ENCODE measurements around the gene TTC28. TPM values are rescaled to one million over a fixed set of nuclear protein-coding genes. Genes with fewer than 3 reads are reported as not detected.
"Not testable (repeated sequence)": the region's sequence is repeated elsewhere in the genome, so short reads cannot be mapped to it uniquely, and the experiment has no call there.

The TTC28 gene
- total and polyA plus RNA-seq, 2 donors, result 15.9 to 81.9 TPM

- H3K4me3 ChIP-seq (ENCODE audit: low read depth, low read length), result no peak overlapping the region
- no peak for DNase-seq (ENCODE audit: extremely low spot score)
- 66% methylated on average over 1 of the region's 1 CpG for WGBS
- no peaks in the 10 kb centered on the region for H3K36me3 ChIP-seq (ENCODE audit: insufficient read depth)
- no peaks in the 10 kb centered on the region for H3K4me1 ChIP-seq (ENCODE audit: insufficient read depth)
- H3K27ac ChIP-seq (ENCODE audit: low read depth), result no peak overlapping the region
These were observed 215.5 kb downstream of the TTC28 start for GRCh38 chr22:28464127-28464526.

DNA sequence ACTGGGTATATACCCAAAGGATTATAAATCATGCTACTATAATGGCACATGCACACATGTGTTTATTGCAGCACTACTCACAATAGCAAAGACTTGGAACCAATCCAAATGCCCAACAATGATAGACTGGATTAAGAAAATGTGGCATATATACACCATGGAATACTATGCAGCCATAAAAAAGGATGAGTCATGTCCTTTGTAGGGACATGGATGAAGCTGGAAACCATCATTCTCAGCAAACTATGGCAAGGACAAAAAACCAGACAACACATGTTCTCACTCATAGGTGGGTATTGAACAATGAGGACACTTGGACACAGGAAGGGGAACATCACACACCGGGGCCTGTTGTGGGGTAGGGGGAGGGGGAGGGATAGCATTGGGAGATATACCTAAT lies 216.2 kb downstream of the TTC28 start:
- 94% methylated on average over 1 of the region's 1 CpG for WGBS
- DNase-seq (ENCODE audit: extremely low spot score); H3K36me3 ChIP-seq (ENCODE audit: insufficient read depth): not testable (repeated sequence)

GRCh38 chr22:28462901-28463300 lies 216.7 kb downstream of the TTC28 start:
- 97% methylated on average over 2 of the region's 2 CpGs for WGBS

More for the DNA sequence above, 216.2 kb downstream of the TTC28 start:
- H3K27ac ChIP-seq (ENCODE audit: low read depth); H3K4me3 ChIP-seq (ENCODE audit: low read depth, low read length); H3K4me1 ChIP-seq (ENCODE audit: insufficient read depth): not testable (repeated sequence)

DNA sequence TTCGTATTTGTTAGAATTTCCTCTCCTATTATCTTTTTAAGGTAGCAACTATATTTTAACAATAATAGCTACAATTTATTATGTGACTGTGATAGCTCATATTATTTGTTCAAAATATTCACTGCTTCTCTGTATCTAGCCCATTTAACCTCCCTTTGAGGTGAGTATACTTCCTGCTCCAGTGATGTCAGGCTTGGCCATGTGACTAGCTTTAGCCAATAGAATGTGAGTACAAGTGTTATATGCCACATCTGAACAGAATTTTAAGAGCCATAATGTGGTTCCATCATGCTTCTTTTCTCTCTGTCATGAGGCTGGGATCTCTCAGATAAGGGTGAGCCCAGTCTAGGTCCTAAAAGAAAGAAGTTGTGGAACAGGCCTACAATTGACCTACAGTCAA lies 217.6 kb downstream of the TTC28 start:
- DNase-seq (ENCODE audit: extremely low spot score), result no peak
- no peaks in the 10 kb centered on the region for H3K4me1 ChIP-seq (ENCODE audit: insufficient read depth)
- WGBS, result 98% methylated on average over 1 of the region's 1 CpG
- no peaks in the 10 kb centered on the region for H3K36me3 ChIP-seq (ENCODE audit: insufficient read depth)
- no peak overlapping the region for H3K4me3 ChIP-seq (ENCODE audit: low read depth, low read length)
- no peak overlapping the region for H3K27ac ChIP-seq (ENCODE audit: low read depth)

More at GRCh38 chr22:28462901-28463300, 216.7 kb downstream of the TTC28 start:
- Histone ChIP-seq H3K36me3 (ENCODE audit: insufficient read depth) (no peaks in the 10 kb centered on the region), H3K27ac (ENCODE audit: low read depth) (no peak overlapping the region), H3K4me1 (ENCODE audit: insufficient read depth) (no peaks in the 10 kb centered on the region), H3K4me3 (ENCODE audit: low read depth, low read length) (no peak overlapping the region)
- no peak for DNase-seq (ENCODE audit: extremely low spot score)

- DNase-seq (ENCODE audit: extremely low spot score), result no peak
- 71% methylated on average over 1 of the region's 1 CpG for WGBS
- no peaks in the 10 kb centered on the region for H3K4me1 ChIP-seq (ENCODE audit: insufficient read depth)
- no peaks in the 10 kb centered on the region for H3K36me3 ChIP-seq (ENCODE audit: insufficient read depth)
- H3K4me3 ChIP-seq (ENCODE audit: low read depth, low read length), result no peak overlapping the region
- H3K27ac ChIP-seq (ENCODE audit: low read depth), result no peak overlapping the region
These were observed 225.1 kb downstream of the TTC28 start for GRCh38 chr22:28454431-28455064.

GRCh38 chr22:28450109-28450508 lies 229.5 kb downstream of the TTC28 start:
- Histone ChIP-seq H3K36me3 (ENCODE audit: insufficient read depth) (no peaks in the 10 kb centered on the region), H3K4me3 (ENCODE audit: low read depth, low read length) (no peak overlapping the region), H3K27ac (ENCODE audit: low read depth) (no peak overlapping the region), H3K4me1 (ENCODE audit: insufficient read depth) (no peaks in the 10 kb centered on the region)
- no peak for DNase-seq (ENCODE audit: extremely low spot score)
- WGBS, result 45% methylated on average over 1 of the region's 1 CpG

- H3K36me3 ChIP-seq (ENCODE audit: insufficient read depth), result no peaks in the 10 kb centered on the region
- 90% methylated on average over 1 of the region's 1 CpG for WGBS
- H3K27ac ChIP-seq (ENCODE audit: low read depth), result no peak overlapping the region
- H3K4me1 ChIP-seq (ENCODE audit: insufficient read depth), result no peaks in the 10 kb centered on the region
- no peak overlapping the region for H3K4me3 ChIP-seq (ENCODE audit: low read depth, low read length)
- no peak for DNase-seq (ENCODE audit: extremely low spot score)
These were observed 230.6 kb downstream of the TTC28 start for GRCh38 chr22:28449041-28449440.

- no peaks in the 10 kb centered on the region for H3K4me1 ChIP-seq (ENCODE audit: insufficient read depth)
- no peak overlapping the region for H3K27ac ChIP-seq (ENCODE audit: low read depth)
- 96% methylated on average over 1 of the region's 1 CpG for WGBS
- H3K4me3 ChIP-seq (ENCODE audit: low read depth, low read length), result no peak overlapping the region
- no peaks in the 10 kb centered on the region for H3K36me3 ChIP-seq (ENCODE audit: insufficient read depth)
- DNase-seq (ENCODE audit: extremely low spot score), result no peak
These were observed 231.0 kb downstream of the TTC28 start for GRCh38 chr22:28448625-28449024.

DNA sequence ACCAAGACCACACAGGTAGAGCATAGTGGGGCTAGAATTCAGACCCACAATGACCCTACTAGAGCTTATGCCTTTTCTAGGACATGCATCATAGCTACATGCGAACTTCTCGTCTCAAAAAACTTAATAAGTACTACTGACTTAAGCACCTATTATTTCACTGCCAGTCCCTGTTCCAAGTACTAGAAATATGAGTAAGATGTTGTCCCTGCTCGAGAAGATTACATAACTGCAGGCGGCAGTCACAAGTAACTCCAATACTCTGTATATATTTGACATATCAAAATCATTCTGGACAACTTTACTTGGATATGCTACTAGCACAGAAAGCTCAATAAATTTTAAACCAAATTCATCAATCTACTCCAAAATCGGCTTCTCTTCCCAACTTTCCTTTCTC lies 235.0 kb downstream of the TTC28 start:
- 77% methylated on average over 5 of the region's 5 CpGs for WGBS
- no peak overlapping the region for H3K4me3 ChIP-seq (ENCODE audit: low read depth, low read length)

GRCh38 chr22:28443526-28443876 lies 236.1 kb downstream of the TTC28 start:
- 1% methylated on average over 5 of the region's 5 CpGs for WGBS

More for the DNA sequence above, 235.0 kb downstream of the TTC28 start:
- no peaks in the 10 kb centered on the region for H3K36me3 ChIP-seq (ENCODE audit: insufficient read depth)
- no peak overlapping the region for H3K27ac ChIP-seq (ENCODE audit: low read depth)
- DNase-seq (ENCODE audit: extremely low spot score), result no peak
- H3K4me1 ChIP-seq (ENCODE audit: insufficient read depth), result peaks cover 1% of the 10 kb centered on the region

DNA sequence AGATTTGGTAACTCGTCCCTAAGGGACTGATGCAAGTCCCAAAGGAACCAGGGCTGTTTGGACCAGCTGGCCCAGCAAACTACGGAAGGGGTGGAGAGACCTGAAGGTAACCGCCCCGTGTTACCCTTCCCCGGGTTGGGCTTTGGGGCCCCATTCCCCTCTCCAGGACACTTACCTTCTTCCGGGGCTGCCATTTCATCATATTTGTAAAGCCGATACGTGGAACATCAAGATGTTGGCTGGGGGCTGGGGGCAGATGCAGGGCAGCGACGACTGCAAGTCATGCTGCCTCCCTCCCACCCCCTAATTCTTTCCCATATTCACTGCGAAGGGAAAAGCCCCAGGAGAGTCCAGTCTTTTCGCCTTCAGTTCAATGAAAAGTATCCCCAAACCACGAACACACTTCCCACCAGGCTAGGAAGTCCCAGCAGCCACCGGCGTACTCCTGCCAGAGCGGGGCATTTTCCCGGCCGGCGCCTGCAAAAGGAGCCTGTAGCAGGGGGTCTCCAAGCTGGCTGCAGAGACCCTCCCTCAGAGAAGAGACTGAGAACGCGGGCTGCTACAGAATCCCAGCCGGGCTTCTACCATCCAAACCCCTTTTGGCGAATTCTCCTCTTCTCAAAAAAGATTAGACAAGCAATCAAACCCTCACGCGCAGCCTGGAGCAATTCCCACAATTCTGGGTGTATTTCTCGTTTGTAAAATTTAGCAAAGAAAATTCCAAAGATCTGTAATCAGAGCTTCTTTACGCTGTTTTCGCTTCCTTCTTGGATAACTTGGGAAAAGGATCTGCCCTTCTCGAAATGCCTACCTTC lies 236.7 kb downstream of the TTC28 start:
- Histone ChIP-seq H3K4me3 (ENCODE audit: low read depth, low read length) (peak overlapping the region; percentile 63), H3K36me3 (ENCODE audit: insufficient read depth) (no peaks in the 10 kb centered on the region), H3K4me1 (ENCODE audit: insufficient read depth) (peaks cover 1% of the 10 kb centered on the region), H3K27ac (ENCODE audit: low read depth) (peak overlapping the region; percentile 49)
- peak; percentile 14 for DNase-seq (ENCODE audit: extremely low spot score)
- WGBS, result under 1% methylated on average over 29 of the region's 29 CpGs

More at GRCh38 chr22:28443526-28443876, 236.1 kb downstream of the TTC28 start:
- H3K27ac ChIP-seq (ENCODE audit: low read depth), result no peak overlapping the region
- peaks cover 1% of the 10 kb centered on the region for H3K4me1 ChIP-seq (ENCODE audit: insufficient read depth)
- DNase-seq (ENCODE audit: extremely low spot score), result peak; percentile 82
- no peaks in the 10 kb centered on the region for H3K36me3 ChIP-seq (ENCODE audit: insufficient read depth)
- peak overlapping the region; percentile 63 for H3K4me3 ChIP-seq (ENCODE audit: low read depth, low read length)

- under 1% methylated on average over 23 of the region's 23 CpGs for WGBS
- no peaks in the 10 kb centered on the region for H3K36me3 ChIP-seq (ENCODE audit: insufficient read depth)
- H3K4me1 ChIP-seq (ENCODE audit: insufficient read depth), result peaks cover 1% of the 10 kb centered on the region
- peak overlapping the region; percentile 63 for H3K4me3 ChIP-seq (ENCODE audit: low read depth, low read length)
- no peak overlapping the region for H3K27ac ChIP-seq (ENCODE audit: low read depth)
- DNase-seq (ENCODE audit: extremely low spot score), result peak; percentile 37
These were observed 237.4 kb downstream of the TTC28 start for GRCh38 chr22:28442264-28442710.

DNA sequence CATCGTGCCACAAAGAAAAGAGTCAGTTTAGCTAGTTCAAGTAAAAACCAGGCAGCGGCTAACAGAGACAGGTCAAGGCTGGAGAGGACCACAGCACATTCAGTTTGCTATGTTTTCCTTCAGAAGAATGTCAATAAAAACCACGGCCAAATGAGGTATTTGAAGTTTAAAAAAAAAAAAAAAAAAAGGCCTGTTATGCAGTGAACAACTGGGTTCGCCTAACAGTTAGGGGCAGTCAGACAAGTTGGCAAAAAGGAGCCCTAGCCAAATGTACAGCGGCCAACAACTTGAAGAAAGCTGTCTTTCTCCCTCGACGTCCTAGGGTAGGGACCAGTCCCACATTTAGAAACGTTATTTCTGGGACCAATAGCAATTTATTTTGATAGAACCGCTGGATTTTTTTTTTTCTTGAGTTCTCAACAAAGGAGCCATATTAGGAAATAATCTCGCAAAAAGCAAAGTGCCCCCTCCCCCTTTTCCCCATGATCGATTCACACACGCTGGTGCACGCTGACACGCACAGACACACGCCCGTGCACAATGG lies 237.8 kb downstream of the TTC28 start:
- DNase-seq (ENCODE audit: extremely low spot score), result peak; percentile 25
- H3K27ac ChIP-seq (ENCODE audit: low read depth), result no peak overlapping the region
- 6% methylated on average over 16 of the region's 16 CpGs for WGBS
- peaks cover 1% of the 10 kb centered on the region for H3K4me1 ChIP-seq (ENCODE audit: insufficient read depth)
- H3K36me3 ChIP-seq (ENCODE audit: insufficient read depth), result no peaks in the 10 kb centered on the region
- peak overlapping the region; percentile 63 for H3K4me3 ChIP-seq (ENCODE audit: low read depth, low read length)
